BLaER1 (cell line): ENCODE results near the gene ATXN7L2.
"Not testable (repeated sequence)": the region's sequence is repeated elsewhere in the genome, so short reads cannot be mapped to it uniquely, and the experiment has no call there.

Source experiments
- H3K27ac ChIP-seq: shearing (Covaris generic); formaldehyde crosslinking; 2 replicates; pipeline ENCODE4 v1.8.1; 2022
- H3K27me3 ChIP-seq: shearing (Covaris generic); formaldehyde crosslinking; 2 replicates; pipeline ENCODE4 v1.8.1; 2022
- H3K36me3 ChIP-seq: shearing (Covaris generic); formaldehyde crosslinking; 2 replicates; pipeline ENCODE4 v1.8.1; 2022
- H3K4me1 ChIP-seq: shearing (Covaris generic); formaldehyde crosslinking; 2 replicates; pipeline ENCODE4 v1.8.1; 2022
- H3K4me2 ChIP-seq: shearing (Covaris generic); formaldehyde crosslinking; 2 replicates; pipeline ENCODE4 v1.8.1; 2022
- H3K4me3 ChIP-seq: shearing (Covaris generic); formaldehyde crosslinking; 2 replicates; pipeline ENCODE4 v1.8.1; 2022
- H3K9ac ChIP-seq: shearing (Covaris generic); formaldehyde crosslinking; 2 replicates; pipeline ENCODE4 v1.8.1; 2022
- H3K9me3 ChIP-seq: shearing (Covaris generic); formaldehyde crosslinking; 2 replicates; pipeline ENCODE4 v1.8.1; 2022
- H4K20me1 ChIP-seq: shearing (Covaris generic); formaldehyde crosslinking; 2 replicates; pipeline ENCODE4 v1.8.1; 2022
- Cebpa-rat ChIP-seq: shearing (Covaris generic); IDR thresholded peaks from 2 replicates; pipeline ENCODE4 v1.8.1; 2022

The ATXN7L2 gene, protein sequence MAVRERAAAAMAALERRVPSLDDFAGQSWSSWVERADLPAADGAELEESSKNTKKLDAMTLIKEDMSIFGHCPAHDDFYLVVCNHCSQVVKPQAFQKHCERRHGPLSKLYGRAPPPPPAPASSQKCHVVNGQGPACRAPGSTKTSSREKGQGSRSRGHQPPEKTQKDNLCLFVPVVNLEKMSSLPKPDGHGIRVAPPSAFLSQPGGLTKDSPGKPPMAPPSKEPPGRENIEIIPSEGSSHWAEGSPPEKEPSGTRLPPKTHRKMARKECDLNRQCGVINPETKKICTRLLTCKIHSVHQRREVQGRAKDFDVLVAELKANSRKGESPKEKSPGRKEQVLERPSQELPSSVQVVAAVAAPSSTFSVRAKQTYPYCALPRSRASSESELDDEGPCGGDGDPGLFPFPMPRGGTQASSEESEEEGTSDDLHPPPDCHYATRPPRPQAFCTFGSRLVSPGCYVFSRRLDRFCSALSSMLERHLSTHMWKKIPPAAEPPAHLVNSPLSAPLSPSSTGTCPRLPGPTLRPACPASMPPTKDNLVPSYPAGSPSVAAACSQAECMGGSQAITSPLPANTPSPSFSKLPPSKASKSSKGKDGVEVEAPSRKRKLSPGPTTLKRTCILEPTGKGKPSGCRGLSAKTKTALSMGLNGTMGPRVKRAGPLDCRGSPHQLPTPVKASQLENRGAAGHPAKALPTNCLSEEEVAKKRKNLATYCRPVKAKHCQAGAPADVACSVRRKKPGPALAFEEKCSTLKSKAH

DNA sequence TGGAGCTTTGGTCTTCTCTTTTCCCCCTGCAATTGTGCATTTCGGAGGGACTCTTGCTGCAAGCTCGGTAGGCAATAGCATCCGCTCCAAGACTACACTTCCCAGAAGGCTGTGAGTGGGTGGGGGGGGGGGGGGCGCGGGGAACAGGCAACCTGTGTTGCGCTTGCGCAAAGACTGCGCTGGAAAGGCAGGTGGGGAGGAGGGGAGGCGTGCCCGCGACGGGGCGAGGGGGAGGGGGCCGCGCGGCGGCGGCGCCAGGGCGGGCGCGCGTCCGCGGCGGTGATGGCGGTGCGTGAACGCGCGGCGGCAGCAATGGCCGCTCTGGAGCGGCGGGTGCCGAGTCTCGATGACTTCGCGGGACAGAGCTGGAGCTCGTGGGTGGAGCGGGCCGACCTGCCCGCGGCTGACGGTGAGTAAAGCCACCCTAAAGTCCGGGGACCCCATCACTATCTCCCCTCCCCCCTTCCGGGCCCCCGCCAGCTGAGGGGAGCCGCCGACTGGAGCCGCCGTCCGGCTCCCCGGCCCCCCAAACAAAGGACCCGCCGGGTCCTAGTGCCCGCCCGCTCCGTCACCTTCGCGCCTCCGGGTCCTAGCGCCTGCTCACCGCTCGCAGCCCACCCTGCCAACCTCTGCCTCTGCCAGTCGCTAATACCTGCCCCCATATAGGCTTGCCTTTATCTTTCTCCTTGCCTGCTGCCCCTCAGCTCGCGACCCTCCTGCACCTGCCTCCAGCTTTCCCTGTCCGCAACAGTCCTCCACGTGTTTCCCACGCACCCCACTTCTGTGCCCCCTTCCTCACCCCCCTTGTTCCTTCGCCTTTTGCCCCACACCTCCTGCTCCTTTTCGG, at the start of gene ATXN7L2:
ATXN7L2 (plus strand) TSS at position 234 of the 847 bp plus-strand sequence; CDS start at position 283, 49 bp downstream.
- H3K4me3 ChIP-seq: peak within 1 kb of the TSS; percentile 81
- TF ChIP-seq Cebpa-rat: no peak

DNA sequence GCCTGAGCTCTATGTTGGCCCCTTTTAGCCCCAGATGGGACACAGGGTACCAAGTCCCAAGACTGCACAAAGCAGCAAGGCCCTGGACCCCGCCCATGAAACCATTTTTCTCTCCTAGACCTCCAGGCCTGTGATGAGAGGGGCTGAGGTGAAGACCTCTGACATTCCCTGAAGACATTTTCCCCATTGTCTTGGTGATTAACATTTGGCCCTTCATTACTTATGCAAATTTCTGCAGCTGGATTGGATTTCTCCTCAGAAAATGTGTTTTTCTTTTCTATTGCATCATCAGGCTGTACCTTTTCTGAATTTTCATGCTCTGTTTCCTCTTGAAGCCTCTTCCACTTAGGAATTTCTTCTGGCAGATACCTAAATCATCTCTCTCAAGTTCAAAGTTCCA, 49.2 kb upstream of the ATXN7L2 start:
- no peaks in the 10 kb centered on the region for H4K20me1 ChIP-seq
- peaks cover 26% of the 10 kb centered on the region for H3K9me3 ChIP-seq

More for the DNA sequence above, at the start of gene ATXN7L2:
- Histone ChIP-seq H3K4me2 (peak within 1 kb of the TSS; percentile 99), H3K9me3 (no peaks in the 10 kb centered on the region), H3K27ac (peak within 1 kb of the TSS; percentile 99), H4K20me1 (no peaks in the 10 kb centered on the region), H3K4me1 (peaks cover 31% of the 10 kb centered on the region), H3K27me3 (no peaks in the 10 kb centered on the region), H3K9ac (peak within 1 kb of the TSS; percentile 99), H3K36me3 (peaks cover 34% of the 10 kb centered on the region)

DNA sequence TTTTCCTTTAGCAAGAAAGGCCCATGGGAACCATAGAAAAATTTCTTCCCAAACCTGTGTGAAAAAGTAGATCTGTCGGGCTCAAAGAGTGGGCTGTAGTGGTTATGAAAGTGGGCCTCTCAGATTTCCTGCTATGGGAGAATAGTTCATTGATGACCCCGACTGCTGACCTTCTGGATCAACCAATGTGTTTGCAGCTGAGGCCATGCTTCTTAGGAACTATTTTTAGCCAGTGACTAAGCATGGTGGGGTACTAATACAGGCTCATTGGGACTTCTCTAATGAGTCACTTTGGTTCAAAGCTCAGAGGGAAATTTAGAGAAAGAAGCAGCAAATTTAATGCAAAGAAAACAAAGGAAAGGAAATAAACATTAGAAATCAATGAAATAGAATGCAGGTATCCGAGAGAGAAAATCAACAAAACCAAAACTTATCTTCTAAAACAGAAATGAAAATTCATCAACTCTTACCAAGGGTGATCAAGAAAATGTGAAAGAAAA, 44.9 kb upstream of the ATXN7L2 start:
- no peak overlapping the region for H3K9ac ChIP-seq
- no peak overlapping the region for H3K4me2 ChIP-seq
- TF ChIP-seq Cebpa-rat: no peak
- H3K9me3 ChIP-seq: peaks cover 17% of the 10 kb centered on the region
- H3K36me3 ChIP-seq: no peaks in the 10 kb centered on the region
- no peaks in the 10 kb centered on the region for H3K4me1 ChIP-seq
- H4K20me1 ChIP-seq: no peaks in the 10 kb centered on the region
- no peak overlapping the region for H3K4me3 ChIP-seq
- no peak overlapping the region for H3K27ac ChIP-seq
- no peaks in the 10 kb centered on the region for H3K27me3 ChIP-seq

More for the DNA sequence above, 49.2 kb upstream of the ATXN7L2 start:
- no peaks in the 10 kb centered on the region for H3K36me3 ChIP-seq
- H3K4me2 ChIP-seq: no peak overlapping the region
- no peak overlapping the region for H3K27ac ChIP-seq
- H3K9ac ChIP-seq: no peak overlapping the region
- no peaks in the 10 kb centered on the region for H3K4me1 ChIP-seq
- H3K4me3 ChIP-seq: no peak overlapping the region
- H3K27me3 ChIP-seq: no peaks in the 10 kb centered on the region
- no peak for TF ChIP-seq Cebpa-rat

DNA sequence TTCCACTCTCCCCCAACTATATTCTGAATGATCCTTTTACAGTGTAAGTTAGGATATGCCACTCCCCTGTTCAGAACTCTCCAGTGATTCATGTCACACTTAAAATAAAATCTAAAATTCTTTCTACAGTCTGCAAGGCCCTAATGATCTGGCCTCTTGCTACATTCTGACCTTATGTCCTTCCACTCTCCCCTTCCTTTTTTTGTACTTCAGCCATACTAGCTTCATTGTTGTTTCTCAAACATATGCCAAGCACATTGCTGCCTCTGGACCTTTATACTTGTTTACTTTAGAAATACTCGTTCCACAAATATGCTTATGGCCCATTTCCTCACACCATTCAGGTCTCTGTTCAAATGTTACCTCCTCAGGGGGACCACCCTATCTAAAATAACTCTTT, 42.6 kb upstream of the ATXN7L2 start:
- Histone ChIP-seq H3K4me2 (no peak overlapping the region), H4K20me1 (no peaks in the 10 kb centered on the region)
- TF ChIP-seq Cebpa-rat: no peak

DNA sequence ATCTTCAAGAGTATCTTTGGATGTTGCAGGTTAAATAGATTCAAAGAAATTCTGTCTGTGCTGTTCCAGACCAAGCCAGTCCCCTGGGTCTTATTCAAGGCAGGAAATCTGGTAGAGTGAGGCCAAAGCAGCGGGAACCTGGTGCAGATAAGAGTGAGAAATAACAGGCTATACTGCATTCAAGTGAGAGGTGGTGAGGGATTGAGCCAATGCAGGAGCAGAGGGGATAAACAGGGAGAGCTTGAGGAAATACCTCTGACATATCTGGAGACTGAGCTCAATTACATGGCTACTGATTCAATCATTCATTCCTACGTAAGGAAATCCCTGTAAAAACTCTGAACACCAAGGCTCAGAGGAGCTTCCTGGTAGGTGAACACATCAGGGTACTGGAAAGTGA, 40.2 kb upstream of the ATXN7L2 start:
- Histone ChIP-seq H4K20me1 (no peaks in the 10 kb centered on the region), H3K9ac (no peak overlapping the region), H3K9me3 (no peaks in the 10 kb centered on the region), H3K4me2 (no peak overlapping the region), H3K27me3 (no peaks in the 10 kb centered on the region), H3K36me3 (no peaks in the 10 kb centered on the region), H3K4me1 (no peaks in the 10 kb centered on the region), H3K27ac (no peak overlapping the region), H3K4me3 (no peak overlapping the region)
- TF ChIP-seq Cebpa-rat: no peak

More for the DNA sequence above, 42.6 kb upstream of the ATXN7L2 start:
- Histone ChIP-seq H3K36me3 (no peaks in the 10 kb centered on the region), H3K27me3 (no peaks in the 10 kb centered on the region), H3K4me3 (no peak overlapping the region), H3K27ac (no peak overlapping the region), H3K4me1 (no peaks in the 10 kb centered on the region), H3K9me3 (no peaks in the 10 kb centered on the region), H3K9ac (no peak overlapping the region)

DNA sequence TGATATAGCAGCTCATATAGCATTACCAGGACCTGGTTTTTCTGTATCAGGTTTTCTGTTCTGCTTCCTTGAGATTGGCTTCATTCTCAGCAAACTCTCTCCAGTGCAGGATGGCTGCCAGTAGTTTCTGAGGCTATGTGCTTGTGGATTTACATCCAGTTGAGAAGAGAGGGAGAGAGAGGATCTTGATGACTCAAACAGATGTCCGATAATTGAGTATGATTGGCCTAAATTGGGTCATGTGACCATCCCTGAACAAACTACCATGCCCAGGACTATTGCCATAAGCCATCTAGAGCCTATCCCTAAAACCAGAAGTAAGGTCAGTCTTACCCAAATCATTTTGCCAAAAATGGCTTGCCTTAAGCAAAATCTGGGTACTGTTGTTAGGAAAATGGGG, 39.4 kb upstream of the ATXN7L2 start:
- no peaks in the 10 kb centered on the region for H3K36me3 ChIP-seq
- no peaks in the 10 kb centered on the region for H3K4me1 ChIP-seq
- TF ChIP-seq Cebpa-rat: no peak
- H4K20me1 ChIP-seq: no peaks in the 10 kb centered on the region
- H3K9me3 ChIP-seq: no peaks in the 10 kb centered on the region
- H3K27ac ChIP-seq: no peak overlapping the region
- no peak overlapping the region for H3K9ac ChIP-seq
- no peak overlapping the region for H3K4me2 ChIP-seq
- no peak overlapping the region for H3K4me3 ChIP-seq
- H3K27me3 ChIP-seq: no peaks in the 10 kb centered on the region

DNA sequence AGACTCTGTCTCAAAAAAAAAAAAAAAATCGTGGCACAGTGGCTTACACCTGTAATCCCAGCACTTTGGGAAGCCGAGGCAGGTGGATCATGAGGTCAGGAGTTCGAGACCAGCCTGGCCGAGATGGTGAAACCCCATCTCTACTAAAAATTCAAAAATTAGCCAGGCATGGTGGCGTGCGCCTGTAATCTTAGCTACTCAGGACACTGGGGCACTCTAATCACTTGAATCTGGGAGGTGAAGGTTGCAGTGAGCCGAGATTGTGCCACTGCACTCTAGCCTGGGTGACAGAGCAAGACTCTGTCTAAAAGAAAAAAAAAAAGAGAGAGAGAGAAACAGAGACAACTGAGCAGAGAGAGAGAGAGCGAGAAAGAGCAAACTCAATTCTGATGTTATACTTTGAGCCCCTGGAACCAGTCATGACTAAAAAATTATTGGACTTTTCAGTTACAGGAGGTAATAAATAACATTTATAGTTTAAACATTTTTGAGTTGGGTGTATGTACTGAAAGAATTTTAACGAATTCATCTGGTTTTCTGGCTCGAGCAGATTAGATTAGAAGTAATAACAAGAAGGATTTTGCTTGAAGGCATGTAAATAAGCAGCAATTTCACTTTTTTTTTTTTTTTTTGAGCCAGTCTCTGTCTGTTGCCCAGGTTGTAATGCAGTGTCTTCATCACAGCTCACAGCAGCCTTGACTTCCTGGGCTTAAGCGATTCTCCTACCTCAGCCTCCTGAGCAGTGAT, 37.6 kb upstream of the ATXN7L2 start:
- H3K4me3 ChIP-seq, H3K4me2 ChIP-seq, H3K9ac ChIP-seq, H3K36me3 ChIP-seq, H3K27me3 ChIP-seq, H3K9me3 ChIP-seq, H3K4me1 ChIP-seq, H3K27ac ChIP-seq, H4K20me1 ChIP-seq: not testable (repeated sequence)

DNA sequence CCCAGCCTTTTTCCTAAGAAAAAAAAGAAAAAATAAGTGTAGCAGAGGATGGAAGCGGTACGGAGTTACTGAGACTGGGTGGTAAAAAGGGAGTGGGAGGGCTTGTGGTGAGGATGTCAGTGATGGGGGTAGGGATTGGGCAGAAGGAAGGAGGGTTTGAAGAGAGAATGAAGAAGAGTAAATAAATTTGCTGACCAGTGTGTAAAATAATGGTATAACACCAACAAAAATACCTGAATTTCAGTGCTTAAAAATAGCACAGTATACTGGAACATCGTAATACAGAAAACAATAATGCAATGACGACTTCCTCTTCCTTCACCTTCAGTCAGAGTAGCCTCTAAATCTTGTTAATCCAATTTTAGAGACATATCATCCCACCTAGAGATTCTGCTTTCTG, 36.2 kb upstream of the ATXN7L2 start:
- Histone ChIP-seq H3K4me3 (no peak overlapping the region), H3K9me3 (peaks cover 7% of the 10 kb centered on the region), H3K36me3 (no peaks in the 10 kb centered on the region), H3K27me3 (no peaks in the 10 kb centered on the region), H3K4me2 (no peak overlapping the region), H4K20me1 (no peaks in the 10 kb centered on the region), H3K4me1 (no peaks in the 10 kb centered on the region), H3K27ac (no peak overlapping the region), H3K9ac (no peak overlapping the region)
- no peak for TF ChIP-seq Cebpa-rat
